Amniotic epithelial cell (primary cell): ENCODE results near the gene CDC20B.
"Not testable (repeated sequence)": the region's sequence is repeated elsewhere in the genome, so short reads cannot be mapped to it uniquely, and the experiment has no call there.

Experiments
- DNase-seq: peaks from one replicate; pipeline ENCODE4 v3.0.0-alpha.2; 2010; ENCODE audit warnings: low read depth

CDC20B gene

GRCh38 chr5:55160493-55161209, 12.3 kb downstream of the CDC20B start:
- peak; percentile 97 for DNase-seq

GRCh38 chr5:55159763-55160492, 13.0 kb downstream of the CDC20B start, which contains the start of gene GPX8:
GPX8 (plus strand) TSS chr5:55160171; CDS start chr5:55160193, 22 bp downstream.
- DNase-seq: peak; percentile 93

- DNase-seq: peak; percentile 64
Measured at GRCh38 chr5:55154873-55155272, 18.1 kb downstream of the CDC20B start.

GRCh38 chr5:55151923-55152842, 20.8 kb downstream of the CDC20B start:
- DNase-seq: peak; percentile 63

GRCh38 chr5:55149308-55149795, 23.6 kb downstream of the CDC20B start:
- no peak for DNase-seq

- peak; percentile 74 for DNase-seq
Measured at GRCh38 chr5:55146543-55147151, 26.3 kb downstream of the CDC20B start.

GRCh38 chr5:55146080-55146479, 26.9 kb downstream of the CDC20B start:
- no peak for DNase-seq

- no peak for DNase-seq
Measured at GRCh38 chr5:55143624-55144023, 29.4 kb downstream of the CDC20B start.

- DNase-seq: no peak
Measured at GRCh38 chr5:55141945-55142690, 30.9 kb downstream of the CDC20B start.

- DNase-seq: no peak
Measured at GRCh38 chr5:55140908-55141665, 31.9 kb downstream of the CDC20B start.

- DNase-seq: no peak
Measured at GRCh38 chr5:55136521-55136920, 36.5 kb downstream of the CDC20B start.

- DNase-seq: no peak
Measured at GRCh38 chr5:55134053-55134722, 38.8 kb downstream of the CDC20B start.

- no peak for DNase-seq
Measured at GRCh38 chr5:55123365-55123764, 49.6 kb downstream of the CDC20B start.

- DNase-seq: no peak
Measured at GRCh38 chr5:55114061-55114460, 58.9 kb downstream of the CDC20B start.

GRCh38 chr5:55113327-55113726, 59.6 kb downstream of the CDC20B start:
- no peak for DNase-seq

GRCh38 chr5:55110217-55110616, 62.8 kb downstream of the CDC20B start:
- DNase-seq: no peak

GRCh38 chr5:55108661-55109060, 64.3 kb downstream of the CDC20B start:
- peak; percentile 12 for DNase-seq

- DNase-seq: not testable (repeated sequence)
Measured at GRCh38 chr5:55105976-55106375, 67.0 kb downstream of the CDC20B start.

GRCh38 chr5:55104946-55105701, 67.9 kb downstream of the CDC20B start:
- DNase-seq: no peak
